HG03108 (cell line): ENCODE results near the gene KCNAB1.
A peak's percentile ranks its signal among the peaks of the same experiment; 100 is the strongest.

Experiments
- ATAC-seq: cut with Tn5 transposase; IDR thresholded peaks from one replicate; pipeline ENCODE4 v1.9.1; 2021; ENCODE audit warnings: moderate library complexity; ENCODE audit not compliant: unreplicated experiment

The KCNAB1 gene

GRCh38 chr3:156433138-156433537, 312.8 kb downstream of the KCNAB1 start:
- no peak for ATAC-seq

GRCh38 chr3:156433910-156434309, 313.5 kb downstream of the KCNAB1 start:
- no peak for ATAC-seq

- ATAC-seq, result no peak
These were observed 314.5 kb downstream of the KCNAB1 start for GRCh38 chr3:156434921-156435320.

GRCh38 chr3:156443079-156443478, 322.7 kb downstream of the KCNAB1 start:
- no peak for ATAC-seq

GRCh38 chr3:156445117-156446090, 325.0 kb downstream of the KCNAB1 start:
- no peak for ATAC-seq

- no peak for ATAC-seq
These were observed 327.9 kb downstream of the KCNAB1 start for GRCh38 chr3:156448300-156448699.

- ATAC-seq, result no peak
These were observed 329.6 kb downstream of the KCNAB1 start for GRCh38 chr3:156449710-156450574.

GRCh38 chr3:156455839-156456238, 335.5 kb downstream of the KCNAB1 start:
- ATAC-seq, result no peak

GRCh38 chr3:156456771-156457224, 336.4 kb downstream of the KCNAB1 start:
- no peak for ATAC-seq

GRCh38 chr3:156459434-156459833, 339.1 kb downstream of the KCNAB1 start:
- no peak for ATAC-seq

GRCh38 chr3:156460206-156460611, 339.8 kb downstream of the KCNAB1 start:
- ATAC-seq, result peak; percentile 46

GRCh38 chr3:156461889-156462288, 341.5 kb downstream of the KCNAB1 start:
- no peak for ATAC-seq

GRCh38 chr3:156463123-156463522, 342.7 kb downstream of the KCNAB1 start:
- no peak for ATAC-seq

- ATAC-seq, result no peak
These were observed 344.8 kb downstream of the KCNAB1 start for GRCh38 chr3:156465194-156465593.

- ATAC-seq, result no peak
These were observed 349.1 kb downstream of the KCNAB1 start for GRCh38 chr3:156469456-156469855.

GRCh38 chr3:156471431-156471830, 351.1 kb downstream of the KCNAB1 start:
- ATAC-seq, result no peak

GRCh38 chr3:156472150-156472549, 351.8 kb downstream of the KCNAB1 start:
- ATAC-seq, result no peak

GRCh38 chr3:156472684-156473083, 352.3 kb downstream of the KCNAB1 start:
- no peak for ATAC-seq

GRCh38 chr3:156473341-156473740, 353.0 kb downstream of the KCNAB1 start:
- no peak for ATAC-seq

GRCh38 chr3:156474560-156475389, 354.4 kb downstream of the KCNAB1 start:
- ATAC-seq, result no peak

- ATAC-seq, result no peak
These were observed 356.9 kb downstream of the KCNAB1 start for GRCh38 chr3:156477323-156477722.
